ENCODE measurements around the gene FBXL17. TPM values are rescaled to one million over a fixed set of nuclear protein-coding genes. Genes with fewer than 3 reads are reported as not detected.

FBXL17 gene
- total RNA-seq, 2 experiments from 2014 or later = 3.1 to 6.6 TPM

- POLR2A ChIA-PET = no interaction called here
- H3K9me3 Mint-ChIP-seq (ENCODE audit: low read depth) = no peaks in the 10 kb centered on the region
- CTCF ChIA-PET = interaction anchor here (0.6 to 0.7 kb wide), 2 partner anchors 16 to 759 kb away, joined by 3 read pairs; no protein-coding TSS in a partner anchor
- no peaks in the 10 kb centered on the region for H3K4me1 Mint-ChIP-seq
- H3K4me3 Mint-ChIP-seq = no peak overlapping the region
- no peak overlapping the region for H3K27ac Mint-ChIP-seq
- peaks cover 10% of the 10 kb centered on the region for H3K36me3 Mint-ChIP-seq (ENCODE audit: low read depth)
- intact Hi-C loops (cut with DNase I, micrococcal nuclease) = no loop called here
- DNase-seq (no peak), ATAC-seq (no peak)
- H3K27me3 Mint-ChIP-seq = no peaks in the 10 kb centered on the region
Observed at GRCh38 chr5:108238936-108239887, 142.7 kb downstream of the FBXL17 start.

GRCh38 chr5:108238461-108238860, 143.4 kb downstream of the FBXL17 start:
- no peak overlapping the region for H3K4me3 Mint-ChIP-seq
- ATAC-seq (no peak), DNase-seq (no peak)
- ChIA-PET POLR2A (no interaction called here), CTCF (interaction anchor here (0.6 to 0.7 kb wide), 3 partner anchors 16 to 759 kb away, joined by 3 read pairs; no protein-coding TSS in a partner anchor)
- H3K27me3 Mint-ChIP-seq = no peaks in the 10 kb centered on the region
- intact Hi-C loops (cut with DNase I, micrococcal nuclease) = no loop called here
- no peak overlapping the region for H3K27ac Mint-ChIP-seq
- no peaks in the 10 kb centered on the region for H3K4me1 Mint-ChIP-seq
- peaks cover 16% of the 10 kb centered on the region for H3K36me3 Mint-ChIP-seq (ENCODE audit: low read depth)
- peaks cover under 1% of the 10 kb centered on the region for H3K9me3 Mint-ChIP-seq (ENCODE audit: low read depth)

GRCh38 chr5:108233617-108234155, 148.2 kb downstream of the FBXL17 start:
- intact Hi-C loops (cut with DNase I, micrococcal nuclease) = no loop called here
- ChIA-PET POLR2A (no interaction called here), CTCF (interaction anchor here (0.6 kb wide), 1 partner anchor 49 kb away, joined by 4 read pairs; no protein-coding TSS in a partner anchor)
- Mint-ChIP-seq H3K9me3 (ENCODE audit: low read depth) (peaks cover 10% of the 10 kb centered on the region), H3K36me3 (ENCODE audit: low read depth) (peaks cover 33% of the 10 kb centered on the region), H3K4me1 (no peaks in the 10 kb centered on the region), H3K27ac (no peak overlapping the region), H3K27me3 (no peaks in the 10 kb centered on the region), H3K4me3 (no peak overlapping the region)
- ATAC-seq (no peak), DNase-seq (no peak)

GRCh38 chr5:108232805-108233204, 149.1 kb downstream of the FBXL17 start:
- ATAC-seq = no peak
- no peaks in the 10 kb centered on the region for H3K4me1 Mint-ChIP-seq
- H3K36me3 Mint-ChIP-seq (ENCODE audit: low read depth) = peaks cover 33% of the 10 kb centered on the region
- H3K27ac Mint-ChIP-seq = no peak overlapping the region
- H3K27me3 Mint-ChIP-seq = no peaks in the 10 kb centered on the region
- no peak for DNase-seq
- intact Hi-C loops (cut with DNase I, micrococcal nuclease) = no loop called here
- CTCF ChIA-PET = no interaction called here
- POLR2A ChIA-PET = no interaction called here
- H3K4me3 Mint-ChIP-seq = no peak overlapping the region
- peaks cover 10% of the 10 kb centered on the region for H3K9me3 Mint-ChIP-seq (ENCODE audit: low read depth)

- no peaks in the 10 kb centered on the region for H3K4me1 Mint-ChIP-seq
- H3K9me3 Mint-ChIP-seq (ENCODE audit: low read depth) = peaks cover 13% of the 10 kb centered on the region
- no peaks in the 10 kb centered on the region for H3K27me3 Mint-ChIP-seq
- ATAC-seq = no peak
- ChIA-PET CTCF (no interaction called here), POLR2A (no interaction called here)
- H3K27ac Mint-ChIP-seq = no peak overlapping the region
- H3K36me3 Mint-ChIP-seq (ENCODE audit: low read depth) = peaks cover 40% of the 10 kb centered on the region
- DNase-seq = no peak
- no peak overlapping the region for H3K4me3 Mint-ChIP-seq
- intact Hi-C loops (cut with DNase I, micrococcal nuclease) = no loop called here
Observed at GRCh38 chr5:108222011-108222410, 159.9 kb downstream of the FBXL17 start.

GRCh38 chr5:108220834-108221233, 161.1 kb downstream of the FBXL17 start:
- POLR2A ChIA-PET = no interaction called here
- H3K36me3 Mint-ChIP-seq (ENCODE audit: low read depth) = peaks cover 44% of the 10 kb centered on the region
- no peak overlapping the region for H3K4me3 Mint-ChIP-seq
- ATAC-seq = no peak
- DNase-seq = no peak
- no peaks in the 10 kb centered on the region for H3K27me3 Mint-ChIP-seq
- H3K9me3 Mint-ChIP-seq (ENCODE audit: low read depth) = peaks cover 12% of the 10 kb centered on the region
- H3K4me1 Mint-ChIP-seq = no peaks in the 10 kb centered on the region
- H3K27ac Mint-ChIP-seq = no peak overlapping the region
- CTCF ChIA-PET = no interaction called here
- intact Hi-C loops (cut with DNase I, micrococcal nuclease) = no loop called here

- ATAC-seq = no peak
- intact Hi-C loops (cut with DNase I, micrococcal nuclease) = no loop called here
- no peak overlapping the region for H3K4me3 Mint-ChIP-seq
- H3K4me1 Mint-ChIP-seq = no peaks in the 10 kb centered on the region
- H3K27ac Mint-ChIP-seq = no peak overlapping the region
- CTCF ChIA-PET = no interaction called here
- peaks cover 27% of the 10 kb centered on the region for H3K36me3 Mint-ChIP-seq (ENCODE audit: low read depth)
- no peak for DNase-seq
- H3K9me3 Mint-ChIP-seq (ENCODE audit: low read depth) = peaks cover 11% of the 10 kb centered on the region
- H3K27me3 Mint-ChIP-seq = no peaks in the 10 kb centered on the region
- POLR2A ChIA-PET = no interaction called here
Observed at GRCh38 chr5:108216890-108217289, 165.0 kb downstream of the FBXL17 start.

- DNase-seq (no peak), ATAC-seq (no peak)
- no peaks in the 10 kb centered on the region for H3K27me3 Mint-ChIP-seq
- H3K4me1 Mint-ChIP-seq = no peaks in the 10 kb centered on the region
- POLR2A ChIA-PET = no interaction called here
- intact Hi-C loops (cut with DNase I, micrococcal nuclease) = no loop called here
- H3K4me3 Mint-ChIP-seq = no peak overlapping the region
- CTCF ChIA-PET = no interaction called here
- peaks cover 7% of the 10 kb centered on the region for H3K9me3 Mint-ChIP-seq (ENCODE audit: low read depth)
- H3K36me3 Mint-ChIP-seq (ENCODE audit: low read depth) = peaks cover 22% of the 10 kb centered on the region
- H3K27ac Mint-ChIP-seq = no peak overlapping the region
Observed at GRCh38 chr5:108214857-108215256, 167.0 kb downstream of the FBXL17 start.

GRCh38 chr5:108212775-108213346, 169.0 kb downstream of the FBXL17 start:
- Mint-ChIP-seq H3K27me3 (no peaks in the 10 kb centered on the region), H3K27ac (no peak overlapping the region), H3K4me3 (no peak overlapping the region), H3K36me3 (ENCODE audit: low read depth) (peaks cover 17% of the 10 kb centered on the region), H3K4me1 (no peaks in the 10 kb centered on the region), H3K9me3 (ENCODE audit: low read depth) (peaks cover 4% of the 10 kb centered on the region)
- DNase-seq = no peak
- ChIA-PET POLR2A (no interaction called here), CTCF (no interaction called here)
- intact Hi-C loops (cut with DNase I, micrococcal nuclease) = no loop called here
- ATAC-seq = no peak

GRCh38 chr5:108206707-108207106, 175.2 kb downstream of the FBXL17 start:
- Mint-ChIP-seq H3K27ac (no peak overlapping the region), H3K36me3 (ENCODE audit: low read depth) (no peaks in the 10 kb centered on the region), H3K4me3 (no peak overlapping the region), H3K4me1 (peaks cover 2% of the 10 kb centered on the region), H3K27me3 (no peaks in the 10 kb centered on the region), H3K9me3 (ENCODE audit: low read depth) (no peaks in the 10 kb centered on the region)
- no peak for ATAC-seq
- ChIA-PET POLR2A (no interaction called here), CTCF (no interaction called here)
- no peak for DNase-seq
- intact Hi-C loops (cut with DNase I, micrococcal nuclease) = no loop called here

GRCh38 chr5:108201721-108202120, 180.2 kb downstream of the FBXL17 start:
- no peaks in the 10 kb centered on the region for H3K27me3 Mint-ChIP-seq
- CTCF ChIA-PET = no interaction called here
- peaks cover 2% of the 10 kb centered on the region for H3K4me1 Mint-ChIP-seq
- intact Hi-C loops (cut with DNase I, micrococcal nuclease) = no loop called here
- H3K36me3 Mint-ChIP-seq (ENCODE audit: low read depth) = no peaks in the 10 kb centered on the region
- no peak for ATAC-seq
- no peaks in the 10 kb centered on the region for H3K9me3 Mint-ChIP-seq (ENCODE audit: low read depth)
- POLR2A ChIA-PET = no interaction called here
- H3K4me3 Mint-ChIP-seq = no peak overlapping the region
- DNase-seq = no peak
- H3K27ac Mint-ChIP-seq = no peak overlapping the region

GRCh38 chr5:108196276-108196675, 185.6 kb downstream of the FBXL17 start:
- no peak for DNase-seq
- Mint-ChIP-seq H3K36me3 (ENCODE audit: low read depth) (no peaks in the 10 kb centered on the region), H3K9me3 (ENCODE audit: low read depth) (no peaks in the 10 kb centered on the region), H3K4me3 (no peak overlapping the region), H3K4me1 (no peaks in the 10 kb centered on the region), H3K27ac (no peak overlapping the region), H3K27me3 (no peaks in the 10 kb centered on the region)
- intact Hi-C loops (cut with DNase I, micrococcal nuclease) = no loop called here
- ChIA-PET POLR2A (no interaction called here), CTCF (interaction anchor here (2.0 kb wide), 1 partner anchor 8 kb away, joined by 6 read pairs; no protein-coding TSS in a partner anchor)
- peak; percentile 66 for ATAC-seq
